Urinary bladder (tissue), 4 donors: ENCODE data around the gene MARCHF6. TPM values are rescaled to one million over a fixed set of nuclear protein-coding genes. Genes with fewer than 3 reads are reported as not detected.
"Not testable (repeated sequence)": the region's sequence is repeated elsewhere in the genome, so short reads cannot be mapped to it uniquely, and the experiment has no call there.

ENCODE experiments used
- DNase-seq: peaks from one replicate; pipeline ENCODE4 v3.0.0-alpha.2; 2015; ENCODE audit errors: extremely low spot score
- H3K27ac ChIP-seq: one replicate; pipeline ENCODE4 v1.5.1; 2013; ENCODE audit warnings: low read depth, mild to moderate bottlenecking, moderate library complexity
- H3K36me3 ChIP-seq: one replicate; pipeline ENCODE4 v1.6.1; 2013; ENCODE audit warnings: mild to moderate bottlenecking, moderate library complexity; ENCODE audit not compliant: insufficient read depth
- H3K4me1 ChIP-seq: one replicate; pipeline ENCODE4 v1.6.1; 2013; ENCODE audit warnings: mild to moderate bottlenecking, moderate library complexity; ENCODE audit not compliant: insufficient read depth
- H3K4me3 ChIP-seq: one replicate; pipeline ENCODE4 v1.5.1; 2013; ENCODE audit warnings: low read depth, low read length
- WGBS: extraction: QIAGEN DNeasy Blood & Tissue Kit; methylation state at CpG from one replicate; pipeline ENCODE4 v1.1.7; 2013; 5-methylcytosine and 5-hydroxymethylcytosine counted together
- polyA plus RNA-seq: library from polyadenylated mRNA; stranded (reverse); fragments of 200-250 nt; gene quantifications from one replicate; pipeline ENCODE4 v1.2.3, GENCODE V29; 2013
- total RNA-seq: library from RNA; depleted of rRNA; stranded (reverse); fragments of >200 nt; gene quantifications from one replicate; pipeline ENCODE4 v1.2.3, GENCODE V29; 2014
- donor health status: healthy with polysubstance abuse.
- donor health status: healthy.

The MARCHF6 gene
- total and polyA plus RNA-seq, 2 donors, result 39.0 to 165 TPM

DNA sequence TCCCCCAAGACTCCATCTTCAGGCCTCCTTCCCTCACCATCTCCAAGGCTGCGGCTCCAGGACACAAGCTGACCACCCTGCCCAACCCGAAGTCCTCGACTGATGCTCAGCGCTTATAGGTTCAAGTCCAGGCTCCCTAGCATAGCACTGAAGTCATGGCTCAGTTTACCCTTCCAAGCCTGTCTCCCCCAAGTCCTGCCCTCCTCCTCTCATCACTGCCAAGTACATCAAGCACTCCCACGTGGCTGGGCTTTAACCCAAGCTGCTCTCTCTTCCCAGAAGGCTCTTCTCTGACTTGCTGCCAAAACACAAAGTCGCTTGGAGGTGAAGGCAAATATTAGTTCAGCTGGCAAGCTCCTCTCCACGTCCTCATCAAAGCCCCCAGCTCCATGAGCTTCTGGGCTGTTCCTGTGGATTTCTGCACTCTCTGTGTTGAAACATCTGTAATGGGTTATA lies 22.1 kb upstream of the MARCHF6 start:
- no peak overlapping the region for H3K27ac ChIP-seq
- no peaks in the 10 kb centered on the region for H3K36me3 ChIP-seq
- DNase-seq, result no peak
- H3K4me3 ChIP-seq, result no peak overlapping the region
- 49% methylated on average over 7 of the region's 7 CpGs for WGBS
- H3K4me1 ChIP-seq, result peaks cover 2% of the 10 kb centered on the region

DNA sequence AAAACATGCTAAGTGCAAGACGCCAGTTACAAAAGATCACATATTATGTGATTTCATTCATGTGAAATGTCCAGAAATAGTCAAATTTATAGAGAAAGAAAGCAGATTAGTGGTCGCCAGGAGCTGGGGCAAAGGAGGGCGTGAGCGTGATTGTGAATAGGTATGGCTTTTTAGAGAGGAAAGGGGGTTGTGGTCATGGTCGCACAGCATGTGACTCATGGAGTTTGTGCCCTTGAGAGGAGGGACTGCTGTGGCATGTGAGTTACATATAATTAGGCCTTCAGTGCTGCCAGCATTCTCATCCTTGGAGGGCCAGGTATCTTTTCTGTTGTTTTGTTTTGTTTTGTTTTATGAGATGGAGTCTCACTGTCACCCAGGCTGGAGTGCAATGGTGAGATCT lies 21.2 kb upstream of the MARCHF6 start:
- DNase-seq, result no peak
- 94% methylated on average over 5 of the region's 5 CpGs for WGBS
- H3K4me1 ChIP-seq, result peaks cover 2% of the 10 kb centered on the region
- H3K36me3 ChIP-seq, result no peaks in the 10 kb centered on the region
- no peak overlapping the region for H3K4me3 ChIP-seq
- no peak overlapping the region for H3K27ac ChIP-seq

DNA sequence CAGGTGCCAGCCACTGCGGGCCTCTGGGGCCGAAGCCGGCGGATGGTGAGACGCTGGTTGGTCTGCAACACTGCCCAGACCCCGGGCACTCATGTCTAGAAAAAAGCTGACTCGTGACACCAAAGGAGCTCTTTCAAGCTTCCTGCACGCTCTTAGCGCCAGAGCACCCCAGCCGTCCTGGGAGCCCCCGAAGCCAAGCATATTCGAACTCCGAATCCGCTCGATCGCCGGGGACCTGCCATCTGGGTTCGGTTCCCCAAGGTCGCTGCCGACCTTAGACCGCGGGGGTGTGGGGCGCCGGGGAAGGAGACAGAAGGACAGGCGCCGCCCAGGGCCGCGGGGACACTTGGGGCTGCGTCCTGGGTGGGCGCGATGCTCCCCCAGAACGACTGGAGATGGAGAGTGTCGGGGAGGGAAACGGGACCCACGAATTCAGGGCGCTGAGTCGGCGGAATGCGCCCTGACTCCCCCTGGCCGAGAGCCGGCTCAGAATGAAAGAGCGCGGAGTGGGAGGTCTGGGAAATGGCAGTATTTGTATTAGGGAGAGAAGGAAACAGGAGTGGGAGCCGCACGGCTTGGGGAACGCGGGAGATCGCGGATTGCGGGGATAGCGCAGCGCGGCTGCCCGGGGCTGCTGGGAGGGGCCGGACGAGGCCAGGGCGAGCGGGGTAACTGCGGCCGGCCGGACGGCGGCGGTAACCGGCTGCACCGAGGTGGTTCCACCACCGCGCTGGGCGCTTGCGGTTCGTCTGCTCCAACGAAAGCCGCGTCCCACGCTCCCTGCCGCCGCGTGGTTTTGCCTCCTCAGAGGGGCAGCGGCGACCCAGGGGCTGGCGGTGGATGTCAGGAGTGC lies 20.1 kb upstream of the MARCHF6 start:
- Histone ChIP-seq H3K27ac (no peak overlapping the region), H3K4me1 (peaks cover 2% of the 10 kb centered on the region), H3K36me3 (no peaks in the 10 kb centered on the region), H3K4me3 (peak overlapping the region; percentile 39)
- WGBS, result 4% methylated on average over 81 of the region's 81 CpGs
- DNase-seq, result no peak

DNA sequence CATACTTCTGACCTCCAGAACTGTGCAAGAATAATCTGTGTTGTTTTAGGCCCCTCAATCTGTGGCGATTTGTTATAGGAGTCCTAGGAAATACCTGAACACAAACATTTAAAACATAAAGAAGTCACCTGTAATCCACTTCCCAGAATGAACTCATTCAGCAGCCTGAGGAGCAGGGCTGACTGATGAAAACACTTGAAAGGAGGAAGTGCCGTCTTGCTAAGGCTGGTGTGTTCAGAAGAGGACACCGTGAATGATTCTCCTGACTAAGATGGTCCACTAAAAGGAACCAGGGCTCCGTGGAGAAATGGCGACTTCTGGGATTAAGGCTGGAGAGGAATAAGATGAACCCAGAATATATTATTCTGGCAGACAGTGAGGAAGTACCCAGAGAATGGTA lies 18.7 kb upstream of the MARCHF6 start:
- no peaks in the 10 kb centered on the region for H3K36me3 ChIP-seq
- 91% methylated on average over 5 of the region's 5 CpGs for WGBS
- no peak overlapping the region for H3K4me3 ChIP-seq
- no peak overlapping the region for H3K27ac ChIP-seq
- no peak for DNase-seq
- peaks cover 2% of the 10 kb centered on the region for H3K4me1 ChIP-seq

DNA sequence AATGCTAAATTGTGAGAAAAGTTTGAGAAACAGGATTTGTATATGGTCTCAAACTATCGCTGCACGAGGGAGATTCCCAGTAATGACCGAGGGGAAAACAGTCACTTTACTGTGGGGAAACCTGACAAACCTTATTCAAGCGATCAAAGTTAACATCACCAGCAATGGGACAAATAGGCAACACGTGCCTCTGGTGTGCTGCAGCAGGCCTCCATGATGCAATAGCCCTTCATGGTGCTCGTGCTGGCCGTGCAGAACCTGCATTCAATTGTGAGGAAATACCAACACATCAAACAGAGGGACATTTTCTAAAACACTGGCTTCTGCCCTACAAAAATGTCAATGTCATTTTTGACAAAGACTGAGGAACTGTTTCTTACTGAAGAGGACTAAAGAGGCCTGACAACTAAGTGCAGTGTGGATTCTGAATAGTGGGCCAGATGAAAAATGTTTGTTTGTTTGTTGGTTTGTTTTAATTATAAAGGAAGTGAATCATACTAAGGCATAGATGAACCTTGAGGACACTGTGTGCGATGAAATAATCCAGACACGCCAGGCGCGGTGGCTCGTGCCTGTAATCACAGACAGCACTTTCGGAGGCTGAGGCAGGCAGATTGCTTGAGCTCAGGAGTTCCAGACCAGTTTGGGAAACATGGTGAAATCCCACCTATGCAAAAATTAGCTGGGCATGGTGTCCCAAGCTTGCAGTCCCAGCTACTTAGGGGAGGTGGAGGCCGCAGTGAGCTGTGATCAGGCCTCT lies 17.6 kb upstream of the MARCHF6 start:
- no peak overlapping the region for H3K27ac ChIP-seq
- DNase-seq, result no peak
- 96% methylated on average over 14 of the region's 14 CpGs for WGBS
- H3K4me3 ChIP-seq, result no peak overlapping the region
- peaks cover 2% of the 10 kb centered on the region for H3K4me1 ChIP-seq
- no peaks in the 10 kb centered on the region for H3K36me3 ChIP-seq

GRCh38 chr5:10337107-10337506 lies 16.4 kb upstream of the MARCHF6 start:
- H3K4me3 ChIP-seq, result no peak overlapping the region
- DNase-seq, result no peak
- H3K36me3 ChIP-seq, result no peaks in the 10 kb centered on the region
- H3K27ac ChIP-seq, result no peak overlapping the region
- WGBS, result 96% methylated on average over 4 of the region's 4 CpGs
- peaks cover 2% of the 10 kb centered on the region for H3K4me1 ChIP-seq

- Histone ChIP-seq H3K27ac (no peak overlapping the region), H3K36me3 (no peaks in the 10 kb centered on the region), H3K4me1 (peaks cover 2% of the 10 kb centered on the region), H3K4me3 (no peak overlapping the region)
- no peak for DNase-seq
- 80% methylated on average over 4 of the region's 4 CpGs for WGBS
These were observed 15.5 kb upstream of the MARCHF6 start for GRCh38 chr5:10337986-10338385.

DNA sequence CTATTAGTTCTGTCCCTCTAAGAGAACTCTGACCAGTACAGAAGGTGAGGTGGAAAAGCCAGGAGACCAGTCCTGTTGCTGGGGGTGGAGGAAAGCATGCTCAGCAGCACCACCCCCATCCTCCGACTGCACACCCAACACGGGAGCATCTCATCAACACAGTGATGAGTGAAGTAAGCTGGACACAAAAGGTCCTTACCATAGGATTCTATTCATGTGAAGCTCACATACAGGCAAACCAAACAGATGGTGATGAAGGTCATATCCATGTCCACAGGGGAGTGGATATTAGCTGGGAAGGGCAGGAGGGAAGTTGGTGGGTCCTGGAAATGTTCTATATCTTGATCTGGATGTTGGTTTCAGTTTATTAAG lies 14.8 kb upstream of the MARCHF6 start:
- no peaks in the 10 kb centered on the region for H3K36me3 ChIP-seq
- H3K4me1 ChIP-seq, result peaks cover 2% of the 10 kb centered on the region
- 85% methylated on average over 2 of the region's 2 CpGs for WGBS
- H3K27ac ChIP-seq, result no peak overlapping the region
- no peak for DNase-seq
- H3K4me3 ChIP-seq, result no peak overlapping the region

GRCh38 chr5:10339058-10339811 lies 14.3 kb upstream of the MARCHF6 start:
- Histone ChIP-seq H3K36me3 (no peaks in the 10 kb centered on the region), H3K4me3 (no peak overlapping the region), H3K27ac (no peak overlapping the region), H3K4me1 (no peaks in the 10 kb centered on the region)
- 49% methylated on average over 19 of the region's 19 CpGs for WGBS
- no peak for DNase-seq

DNA sequence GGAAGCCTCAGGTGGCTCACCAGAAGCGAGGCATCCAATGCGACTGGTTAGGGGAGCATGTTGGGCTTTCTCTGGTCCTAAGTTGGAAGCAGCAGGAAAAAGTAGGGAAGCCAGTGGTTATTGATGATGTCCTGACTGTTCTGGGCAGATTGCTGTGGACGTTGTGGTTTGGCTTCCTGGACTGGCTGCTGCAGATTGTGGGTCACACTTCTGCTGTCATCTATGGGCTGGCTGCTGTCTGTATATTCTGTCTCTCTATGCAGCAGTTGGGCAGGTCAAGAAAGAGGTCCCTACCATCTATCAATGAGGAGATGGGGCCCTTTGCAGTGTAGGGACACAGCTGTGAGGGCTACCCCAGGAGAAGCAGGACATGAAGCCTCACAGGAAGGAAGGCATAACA lies 13.5 kb upstream of the MARCHF6 start:
- H3K27ac ChIP-seq, result no peak overlapping the region
- H3K36me3 ChIP-seq, result no peaks in the 10 kb centered on the region
- H3K4me3 ChIP-seq, result no peak overlapping the region
- no peak for DNase-seq
- no peaks in the 10 kb centered on the region for H3K4me1 ChIP-seq
- WGBS, result 82% methylated on average over 3 of the region's 3 CpGs

- Histone ChIP-seq H3K36me3 (no peaks in the 10 kb centered on the region), H3K4me3 (no peak overlapping the region), H3K4me1 (no peaks in the 10 kb centered on the region), H3K27ac (no peak overlapping the region)
- WGBS, result 84% methylated on average over 4 of the region's 4 CpGs
- no peak for DNase-seq
These were observed 10.0 kb upstream of the MARCHF6 start for GRCh38 chr5:10343486-10343885.

DNA sequence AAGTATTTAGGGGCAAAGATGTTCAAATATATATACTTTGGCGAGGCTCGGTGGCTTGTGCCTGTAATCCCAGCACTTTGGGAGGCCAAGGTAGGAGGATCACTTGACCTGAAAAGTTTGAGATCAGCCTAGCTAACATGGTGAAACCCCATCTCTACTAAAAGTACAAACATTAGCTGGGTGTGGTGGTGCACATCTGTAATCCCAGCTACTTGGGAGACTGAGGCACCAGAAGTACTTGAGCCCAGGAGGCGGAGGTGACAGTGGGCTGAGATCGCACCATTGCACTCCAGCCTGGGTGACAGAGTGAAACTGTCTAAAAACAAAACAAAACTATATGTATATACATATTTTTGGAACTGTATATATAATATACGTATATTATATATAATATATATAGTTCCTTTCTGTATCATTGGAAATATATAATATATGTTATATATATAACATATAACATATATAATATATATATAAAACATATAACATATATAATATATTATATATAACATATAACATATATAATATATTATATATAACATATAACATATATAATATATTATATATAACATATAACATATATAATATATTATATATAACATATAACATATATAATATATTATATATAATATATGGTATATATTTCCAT lies 8.9 kb upstream of the MARCHF6 start:
- not testable (repeated sequence) for H3K4me3 ChIP-seq, DNase-seq, H3K36me3 ChIP-seq, H3K4me1 ChIP-seq, H3K27ac ChIP-seq
- WGBS, result 96% methylated on average over 5 of the region's 5 CpGs

DNA sequence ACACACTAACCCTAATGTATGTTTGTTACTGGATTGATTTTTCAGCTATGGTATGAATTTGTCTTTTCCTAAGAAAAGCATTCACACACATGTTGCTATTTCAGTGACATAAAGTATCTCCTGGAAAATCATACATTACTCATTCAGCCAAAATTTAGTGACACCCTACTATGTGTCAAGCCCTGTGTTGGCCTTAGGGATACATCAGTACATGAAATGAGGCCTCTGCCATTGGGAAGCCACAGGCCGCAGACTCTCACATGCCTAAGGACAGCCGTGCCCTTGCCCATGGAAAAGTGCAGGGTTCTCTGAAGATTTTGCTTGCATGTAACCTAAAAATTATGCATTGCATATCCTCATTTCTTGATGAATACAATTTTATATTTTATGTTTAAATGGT lies 5.2 kb upstream of the MARCHF6 start:
- no peak for DNase-seq
- H3K27ac ChIP-seq, result no peak overlapping the region
- H3K4me3 ChIP-seq, result no peak overlapping the region
- H3K36me3 ChIP-seq, result no peaks in the 10 kb centered on the region
- WGBS, result 93% methylated on average over 2 of the region's 2 CpGs
- no peaks in the 10 kb centered on the region for H3K4me1 ChIP-seq
